CD4-positive, alpha-beta T cell (primary cell): ENCODE data around the gene ISYNA1. TPM values are rescaled to one million over a fixed set of nuclear protein-coding genes. Genes with fewer than 3 reads are reported as not detected.

Experiments
- ATAC-seq: fragments of 200-7000 bp; cut with Tn5 transposase; one replicate; pipeline ENCODE4 v1.10.0; 2022; ENCODE audit warnings: mild to moderate bottlenecking; ENCODE audit not compliant: poor library complexity
- CTCF ChIA-PET: fragments of 350-600 bp; sonication (Branson Sonifier 250); formaldehyde crosslinking; loops from one replicate; lab custom pipeline; 2021; ENCODE audit warnings: antibody characterized with exemption, inconsistent platforms; lab: Charles Lee
- POLR2A ChIA-PET: fragments of 350-600 bp; sonication (Branson Sonifier 250); formaldehyde crosslinking; loops from one replicate; lab custom pipeline; 2021; ENCODE audit warnings: antibody characterized with exemption, inconsistent platforms; lab: Charles Lee
- DNase-seq, 14 experiments: peaks; one replicate each; pipeline ENCODE4 v3.0.0-alpha.2; 2013 to 2020; ENCODE audit warnings: mixed read lengths in 2 of 14
- H3K27ac ChIP-seq, 2 donors: one replicate each; pipeline versions ENCODE4 v1.5.1 to v1.7.0; 2013; ENCODE audit warnings: low read length in 2 of 2, low read depth in 1 of 2, mild to moderate bottlenecking in 1 of 2
- H3K27me3 ChIP-seq, 2 experiments: 1 replicate in 1 of 2; 2 replicates in 1 of 2; pipeline versions ENCODE4 v1.6.1 to v1.7.0; 2013; ENCODE audit warnings: low read length in 2 of 2, control low read depth in 1 of 2, mild to moderate bottlenecking in 1 of 2, moderate library complexity in 1 of 2; ENCODE audit not compliant: insufficient read depth in 2 of 2, control insufficient read depth in 1 of 2
- H3K36me3 ChIP-seq: one replicate; pipeline ENCODE4 v1.6.1; 2013; ENCODE audit warnings: low read length, control low read depth; ENCODE audit not compliant: insufficient read depth
- H3K4me1 ChIP-seq: one replicate; pipeline ENCODE4 v1.6.1; 2013; ENCODE audit warnings: low read length, control low read depth; ENCODE audit not compliant: insufficient read depth
- H3K4me3 ChIP-seq: one replicate; pipeline ENCODE4 v1.5.1; 2013; ENCODE audit warnings: mild to moderate bottlenecking, low read length, moderate library complexity
- H3K9me3 ChIP-seq, 2 experiments: 1 replicate in 1 of 2; 2 replicates in 1 of 2; pipeline versions ENCODE4 v1.6.1 to v1.7.0; 2013; ENCODE audit warnings: low read length in 2 of 2, mild to moderate bottlenecking in 2 of 2, control low read depth in 1 of 2, moderate library complexity in 1 of 2; ENCODE audit not compliant: control insufficient read depth in 1 of 2, insufficient read depth in 1 of 2
- H3K27ac Mint-ChIP-seq: one replicate; pipeline ENCODE4 v1.8.0; 2020; ENCODE audit warnings: mixed read lengths
- H3K27me3 Mint-ChIP-seq: one replicate; pipeline ENCODE4 v1.8.0; 2021; ENCODE audit warnings: mixed read lengths
- H3K36me3 Mint-ChIP-seq: one replicate; pipeline ENCODE4 v1.8.0; 2021; ENCODE audit warnings: low read depth, mixed read lengths
- H3K4me1 Mint-ChIP-seq: one replicate; pipeline ENCODE4 v1.8.0; 2021; ENCODE audit warnings: low read depth, mixed read lengths
- H3K4me3 Mint-ChIP-seq: one replicate; pipeline ENCODE4 v1.8.0; 2020; ENCODE audit warnings: mild to moderate bottlenecking, mixed read lengths
- H3K9me3 Mint-ChIP-seq: one replicate; pipeline ENCODE4 v1.8.0; 2020; ENCODE audit warnings: mixed read lengths
- CTCF ChIP-seq: fragments of 200-600 bp; IDR thresholded peaks from one replicate; pipeline ENCODE4 v1.8.0; 2022; ENCODE audit warnings: antibody characterized with exemption, mild to moderate bottlenecking
- intact Hi-C, 2 experiments: fragments of 100-400 bp; cut with DNase I in 1 of 2; cut with micrococcal nuclease in 1 of 2; formaldehyde crosslinking; loops; one replicate each; pipeline versions ENCODE4 v1.15.1 to v1.9.0; 2023 to 2025; cut with DNase I, micrococcal nuclease
- total RNA-seq, 174 experiments: library from RNA in 2 of 174; stranded (reverse) in 2 of 174; gene quantifications; one replicate each; pipeline ENCODE4 v1.2.3 and lab custom pipeline; 2021 to 2026

ISYNA1 gene
- total RNA-seq, 2 experiments from 2014 or later = 34.1 to 41.3 TPM

GRCh38 chr19:18433015-18433691 is 4.8 kb downstream of the ISYNA1 start:
- Histone ChIP-seq H3K27ac (no peak overlapping the region), H3K4me1 (peaks cover 72% of the 10 kb centered on the region), H3K36me3 (peaks cover 18% of the 10 kb centered on the region), H3K9me3 (no peaks in the 10 kb centered on the region), H3K27me3 (no peaks in the 10 kb centered on the region), H3K4me3 (peak overlapping the region; percentile 48)
- H3K9me3 Mint-ChIP-seq = no peaks in the 10 kb centered on the region
- H3K27me3 Mint-ChIP-seq = no peaks in the 10 kb centered on the region
- POLR2A ChIA-PET = no interaction called here
- peaks cover 29% of the 10 kb centered on the region for H3K4me1 Mint-ChIP-seq
- intact Hi-C loops = no loop called here
- CTCF ChIA-PET = no interaction called here
- ATAC-seq (peak; percentile 26), DNase-seq (peak in 7 of 14 experiments; percentile 36 to 73 (median 48))
- no peak overlapping the region for H3K27ac Mint-ChIP-seq
- peak overlapping the region; percentile 77 for H3K4me3 Mint-ChIP-seq
- no peaks in the 10 kb centered on the region for H3K36me3 Mint-ChIP-seq
- TF ChIP-seq CTCF = no peak

DNA sequence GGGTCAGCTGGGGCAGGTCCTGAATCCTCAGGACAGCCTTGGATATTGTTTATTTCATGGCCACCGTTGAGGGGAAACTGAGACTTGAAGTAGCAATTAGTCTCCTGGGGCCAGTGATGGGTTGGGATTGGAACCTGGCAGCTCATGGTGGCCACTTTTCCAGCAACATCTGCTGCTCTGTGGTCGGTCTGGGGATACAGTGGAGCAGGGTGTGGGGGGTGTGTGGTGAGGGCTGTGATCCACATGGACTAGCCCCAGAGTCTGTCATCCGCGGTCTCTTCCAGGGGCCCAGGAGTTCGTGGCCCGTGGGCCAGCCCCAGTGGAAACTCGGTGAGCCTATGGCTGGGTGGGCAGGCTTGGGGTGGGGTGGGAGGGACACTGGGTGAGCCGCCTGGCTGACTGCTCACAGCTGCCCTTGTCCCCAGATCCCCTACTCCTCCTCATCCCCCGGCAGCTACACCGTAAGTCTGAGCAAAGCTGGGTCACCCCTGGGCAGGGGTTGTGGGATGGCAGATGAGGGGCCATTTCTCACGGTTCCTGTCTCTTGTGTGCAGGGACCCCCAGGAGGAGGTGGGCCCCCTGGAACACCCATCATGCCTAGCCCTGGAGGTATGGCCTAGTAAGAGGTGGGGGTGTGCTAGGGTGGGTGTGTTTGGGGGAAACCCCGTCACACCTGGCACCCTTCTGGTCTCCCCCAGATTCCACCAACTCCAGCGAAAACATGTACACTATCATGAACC is 5.5 kb downstream of the ISYNA1 start:
- Histone ChIP-seq H3K36me3 (peaks cover 22% of the 10 kb centered on the region), H3K9me3 (no peaks in the 10 kb centered on the region), H3K4me1 (peaks cover 72% of the 10 kb centered on the region), H3K4me3 (peak overlapping the region; percentile 48), H3K27ac (no peak overlapping the region), H3K27me3 (no peaks in the 10 kb centered on the region)
- no peaks in the 10 kb centered on the region for H3K36me3 Mint-ChIP-seq
- POLR2A ChIA-PET = interaction anchor here (1.4 to 1.6 kb wide), 2 partner anchors 8 to 13 kb away, joined by 3 to 9 read pairs; partner anchors contain the start of gene SSBP4
- no peaks in the 10 kb centered on the region for H3K9me3 Mint-ChIP-seq
- peak overlapping the region; percentile 77 for H3K4me3 Mint-ChIP-seq
- no peak overlapping the region for H3K27ac Mint-ChIP-seq
- no peaks in the 10 kb centered on the region for H3K27me3 Mint-ChIP-seq
- no peak for TF ChIP-seq CTCF
- no peak for ATAC-seq
- intact Hi-C loops = no loop called here
- no peak for DNase-seq
- peaks cover 29% of the 10 kb centered on the region for H3K4me1 Mint-ChIP-seq
- CTCF ChIA-PET = interaction anchor here (1.2 kb wide), 1 partner anchor 87 kb away, joined by 3 read pairs; no protein-coding TSS in a partner anchor

DNA sequence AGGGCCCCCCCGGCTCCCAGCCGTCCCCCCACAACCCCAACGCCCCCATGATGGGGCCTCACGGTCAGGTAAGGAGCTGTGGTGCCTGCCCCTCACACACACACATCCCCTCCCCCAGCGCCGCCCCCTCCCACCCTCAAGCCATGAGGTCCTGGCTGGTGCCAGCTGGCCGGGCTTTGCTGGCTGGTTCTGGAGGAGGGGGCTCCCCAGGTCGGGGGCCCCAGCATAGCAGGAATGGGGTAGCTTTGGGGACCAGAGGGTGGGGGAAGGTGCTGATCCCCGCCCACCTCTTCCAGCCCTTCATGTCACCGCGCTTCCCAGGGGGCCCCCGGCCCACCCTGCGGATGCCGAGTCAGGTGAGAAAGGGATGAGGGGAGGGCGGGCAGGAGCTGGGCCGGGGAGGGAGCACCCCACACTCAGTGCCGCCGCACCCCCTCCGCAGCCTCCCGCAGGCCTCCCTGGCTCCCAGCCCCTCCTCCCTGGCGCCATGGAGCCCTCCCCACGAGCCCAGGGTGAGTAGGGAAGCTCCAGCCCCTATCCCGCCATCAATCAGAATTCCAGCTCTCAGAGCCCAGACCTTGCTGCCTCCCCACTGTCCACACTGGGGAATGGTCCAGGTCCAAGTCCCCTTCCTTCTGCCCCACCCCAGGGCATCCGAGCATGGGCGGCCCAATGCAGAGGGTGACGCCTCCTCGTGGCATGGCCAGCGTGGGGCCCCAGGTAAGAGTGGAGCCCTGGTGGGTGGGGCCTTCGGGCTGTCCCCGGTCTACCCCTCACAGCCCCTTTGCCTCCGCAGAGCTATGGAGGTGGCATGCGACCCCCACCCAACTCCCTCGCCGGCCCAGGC is 6.4 kb downstream of the ISYNA1 start:
- no peak for TF ChIP-seq CTCF
- Mint-ChIP-seq H3K36me3 (no peaks in the 10 kb centered on the region), H3K27me3 (no peaks in the 10 kb centered on the region), H3K4me1 (peaks cover 29% of the 10 kb centered on the region), H3K9me3 (no peaks in the 10 kb centered on the region), H3K4me3 (no peak overlapping the region), H3K27ac (no peak overlapping the region)
- Histone ChIP-seq H3K27ac (no peak overlapping the region), H3K36me3 (peaks cover 27% of the 10 kb centered on the region), H3K4me1 (peaks cover 73% of the 10 kb centered on the region), H3K9me3 (no peaks in the 10 kb centered on the region), H3K27me3 (no peaks in the 10 kb centered on the region), H3K4me3 (no peak overlapping the region)
- intact Hi-C loops = no loop called here
- DNase-seq = peak in 1 of 14 experiments; percentile 45
- ChIA-PET POLR2A (interaction anchor here (1.4 to 1.6 kb wide), 2 partner anchors 9 to 12 kb away, joined by 3 to 9 read pairs; partner anchors contain the start of gene SSBP4), CTCF (interaction anchor here (1.2 kb wide), 1 partner anchor 88 kb away, joined by 3 read pairs; no protein-coding TSS in a partner anchor)
- no peak for ATAC-seq
